IMR-90 (cell line): ENCODE results near the gene MRAP. TPM values are rescaled to one million over a fixed set of nuclear protein-coding genes. Genes with fewer than 3 reads are reported as not detected.

Source experiments
- ATAC-seq: fragments of 200-7000 bp; cut with Tn5 transposase; 2 replicates; pipeline ENCODE4 v1.9.1; 2020; ENCODE audit warnings: low read depth, mild to moderate bottlenecking, moderate library complexity
- BruUV-seq: library from RNA; stranded (reverse); fragments of 400-500 nt; replicated peaks from 2 replicates; lab custom pipeline; 2021; lab: Mats Ljungman, UMichigan
- CTCF ChIA-PET: fragments of 300-600 bp; formaldehyde crosslinking; extraction: SDS; loops from one replicate; lab custom pipeline; 2021; ENCODE audit warnings: antibody characterized with exemption; lab: Yijun Ruan, JAX
- POLR2A ChIA-PET: fragments of 300-600 bp; sonication (Branson Sonifier 250); formaldehyde crosslinking; loops from one replicate; lab custom pipeline; 2022; ENCODE audit warnings: antibody characterized with exemption; ENCODE audit not compliant: unreplicated experiment; lab: Charles Lee
- DNase-seq: peaks from one replicate; pipeline ENCODE4 v3.0.0; 2013
- H2AFZ ChIP-seq: replicated peaks from 2 replicates; pipeline ENCODE3; 2013; ENCODE audit warnings: low read length, mild to moderate bottlenecking; ENCODE audit not compliant: poor library complexity
- H2AK5ac ChIP-seq: 2 replicates; pipeline ENCODE4 v1.6.1; 2013; ENCODE audit warnings: low read depth, low read length, inconsistent platforms
- H2AK9ac ChIP-seq: replicated peaks from 2 replicates; pipeline ENCODE3; 2013; ENCODE audit warnings: mild to moderate bottlenecking, low read depth, low read length, moderate library complexity; ENCODE audit not compliant: poor library complexity
- H2BK120ac ChIP-seq: 2 replicates; pipeline ENCODE4 v1.6.1; 2013; ENCODE audit warnings: low read depth, low read length, inconsistent platforms
- H2BK15ac ChIP-seq: 3 replicates; pipeline ENCODE4 v1.6.1; 2013; ENCODE audit warnings: low read depth, low read length, inconsistent platforms
- H2BK20ac ChIP-seq: 2 replicates; pipeline ENCODE4 v1.6.1; 2013; ENCODE audit warnings: low read depth, mild to moderate bottlenecking, inconsistent platforms, low read length, moderate library complexity
- H2BK5ac ChIP-seq: 2 replicates; pipeline ENCODE4 v1.6.1; 2013; ENCODE audit warnings: mild to moderate bottlenecking, low read depth, low read length, inconsistent platforms; ENCODE audit not compliant: poor library complexity, severe bottlenecking
- H3K14ac ChIP-seq: replicated peaks from 2 replicates; pipeline ENCODE4 v1.6.1; 2013; ENCODE audit warnings: low read depth, low read length, inconsistent platforms
- H3K18ac ChIP-seq: 2 replicates; pipeline ENCODE4 v1.6.1; 2013; ENCODE audit warnings: low read depth, low read length, control low read depth
- H3K23ac ChIP-seq: 2 replicates; pipeline ENCODE4 v1.6.1; 2013; ENCODE audit warnings: low read depth, low read length, inconsistent platforms
- H3K27ac ChIP-seq: 2 replicates; pipeline ENCODE4 v1.5.1; 2013; ENCODE audit warnings: mild to moderate bottlenecking, control low read depth, low read length; ENCODE audit not compliant: insufficient read depth
- H3K27me3 ChIP-seq: 2 replicates; pipeline ENCODE4 v1.6.1; 2013; ENCODE audit warnings: low read length; ENCODE audit not compliant: control insufficient read depth, insufficient read depth
- H3K36me3 ChIP-seq: 2 replicates; pipeline ENCODE4 v1.6.1; 2013; ENCODE audit warnings: low read length, mixed read lengths; ENCODE audit not compliant: control insufficient read depth, insufficient read depth
- H3K4ac ChIP-seq: 2 replicates; pipeline ENCODE4 v1.6.1; 2013; ENCODE audit warnings: low read depth, low read length, inconsistent platforms
- H3K4me1 ChIP-seq: 2 replicates; pipeline ENCODE4 v1.6.1; 2013; ENCODE audit warnings: low read length, mixed read lengths; ENCODE audit not compliant: control insufficient read depth, insufficient read depth
- H3K4me2 ChIP-seq: 2 replicates; pipeline ENCODE4 v1.6.1; 2013; ENCODE audit warnings: low read depth, mild to moderate bottlenecking, control low read depth, low read length, moderate library complexity
- H3K4me3 ChIP-seq: 2 replicates; pipeline ENCODE4 v1.5.1; 2013; ENCODE audit warnings: low read depth, mild to moderate bottlenecking, control low read depth, low read length, moderate library complexity; ENCODE audit not compliant: insufficient read depth
- H3K56ac ChIP-seq: 2 replicates; pipeline ENCODE4 v1.6.1; 2013; ENCODE audit warnings: low read length, inconsistent platforms; ENCODE audit not compliant: insufficient read depth; ENCODE audit errors: extremely low read depth
- H3K79me1 ChIP-seq, 2 experiments: 2 replicates each; pipeline ENCODE4 v1.6.1; 2013; ENCODE audit warnings: low read length in 2 of 2, inconsistent platforms in 1 of 2, low read depth in 1 of 2
- H3K9ac ChIP-seq: 2 replicates; pipeline ENCODE4 v1.6.1; 2013; ENCODE audit warnings: low read depth, low read length, control low read depth
- H3K9me1 ChIP-seq: 2 replicates; pipeline ENCODE4 v1.6.1; 2013; ENCODE audit warnings: low read length, inconsistent platforms; ENCODE audit not compliant: insufficient read depth
- H3K9me3 ChIP-seq: 2 replicates; pipeline ENCODE4 v1.6.1; 2013; ENCODE audit warnings: low read length; ENCODE audit not compliant: control insufficient read depth, insufficient read depth
- H4K20me1 ChIP-seq: 2 replicates; pipeline ENCODE4 v1.6.1; 2013; ENCODE audit warnings: low read length, inconsistent platforms; ENCODE audit not compliant: insufficient read depth
- H4K5ac ChIP-seq: 2 replicates; pipeline ENCODE4 v1.6.1; 2013; ENCODE audit warnings: mild to moderate bottlenecking, low read depth, low read length, control low read depth
- H4K8ac ChIP-seq, 2 experiments: 2 replicates each; pipeline ENCODE4 v1.6.1; 2013; ENCODE audit warnings: low read depth in 2 of 2, low read length in 2 of 2, control low read depth in 1 of 2, inconsistent platforms in 1 of 2
- H4K91ac ChIP-seq: 2 replicates; pipeline ENCODE4 v1.6.1; 2013; ENCODE audit warnings: low read depth, low read length, inconsistent platforms; ENCODE audit not compliant: insufficient read depth
- BHLHE40 ChIP-seq: fragments of 150-350 bp; IDR thresholded peaks from 2 replicates; pipeline ENCODE4 v1.6.1; 2016; ENCODE audit warnings: mild to moderate bottlenecking, low read depth, low read length
- CEBPB ChIP-seq: IDR thresholded peaks from 2 replicates; pipeline ENCODE4 v1.6.1; 2012; ENCODE audit warnings: low read depth, low read length, improper control_type of control experiment
- CHD1 ChIP-seq: IDR thresholded peaks from 2 replicates; pipeline ENCODE4 v1.6.1; 2012; ENCODE audit warnings: low read depth, low read length, improper control_type of control experiment
- FOS ChIP-seq: fragments of 150-350 bp; IDR thresholded peaks from 2 replicates; pipeline ENCODE4 v1.6.1; 2016; ENCODE audit warnings: low read depth, low read length
- MAFK ChIP-seq: IDR thresholded peaks from 2 replicates; pipeline ENCODE4 v1.6.1; 2012; ENCODE audit warnings: low read depth, low read length, improper control_type of control experiment
- MAZ ChIP-seq: IDR thresholded peaks from 2 replicates; pipeline ENCODE4 v1.6.1; 2012; ENCODE audit warnings: low read depth, mild to moderate bottlenecking, low read length, improper control_type of control experiment, moderate library complexity, borderline replicate concordance
- MXI1 ChIP-seq: IDR thresholded peaks from 2 replicates; pipeline ENCODE4 v1.6.1; 2012; ENCODE audit warnings: low read depth, mild to moderate bottlenecking, low read length, moderate library complexity, borderline replicate concordance
- NFE2L2 ChIP-seq: fragments of 150-350 bp; IDR thresholded peaks from 2 replicates; pipeline ENCODE4 v1.6.1; 2016; ENCODE audit warnings: low read depth, mild to moderate bottlenecking, low read length
- POLR2A ChIP-seq: IDR thresholded peaks from 2 replicates; pipeline ENCODE4 v1.6.1; 2012; ENCODE audit warnings: mild to moderate bottlenecking, low read depth, low read length
- RAD21 ChIP-seq: IDR thresholded peaks from 2 replicates; pipeline ENCODE4 v1.6.1; 2012; ENCODE audit warnings: low read length, improper control_type of control experiment
- RCOR1 ChIP-seq: IDR thresholded peaks from 2 replicates; pipeline ENCODE4 v1.6.1; 2012; ENCODE audit warnings: mild to moderate bottlenecking, low read length, improper control_type of control experiment; ENCODE audit not compliant: insufficient replicate concordance
- RFX5 ChIP-seq: IDR thresholded peaks from 2 replicates; pipeline ENCODE4 v1.8.0; 2012; ENCODE audit warnings: low read depth, mild to moderate bottlenecking, low read length, moderate library complexity
- SMC3 ChIP-seq: fragments of 150-350 bp; IDR thresholded peaks from 2 replicates; pipeline ENCODE4 v1.6.1; 2016; ENCODE audit warnings: low read depth, mild to moderate bottlenecking, antibody characterized with exemption, low read length, moderate library complexity
- WGBS, 2 experiments: methylation state at CpG; one replicate each; pipeline versions ENCODE4 v1.1.5 to v1.1.7; 2013; ENCODE audit warnings: missing lambda C conversion rate in 2 of 2; ENCODE audit not compliant: insufficient read length in 1 of 2; ENCODE audit errors: extremely low coverage in 2 of 2; 5-methylcytosine and 5-hydroxymethylcytosine counted together
- dilution Hi-C: fragments of 300-500 bp; cut with HindIII; formaldehyde crosslinking; loops from one replicate; pipeline ENCODE4 v1.14.3; 2018; ENCODE audit warnings: low sequenced_read_pairs; ENCODE audit not compliant: unreplicated experiment
- in situ Hi-C: fragments of 300-500 bp; cut with MboI; formaldehyde crosslinking; loops from 3 replicates; pipeline ENCODE4 v1.14.3; 2019; ENCODE audit warnings: low sequenced_read_pairs, inconsistent platforms, mixed read lengths
- intact Hi-C: fragments of 100-400 bp; cut with micrococcal nuclease; formaldehyde crosslinking; loops from 2 replicates; pipeline ENCODE4 v1.10.0; 2022
- polyA plus RNA-seq, 3 experiments: library from polyadenylated mRNA; depleted of rRNA; stranded (reverse); fragments of >200 nt; gene quantifications; 2 replicates each; pipeline ENCODE4 v1.2.3, GENCODE V29; 2012; ENCODE audit warnings: low replicate concordance in 1 of 3
- total RNA-seq: library from RNA; depleted of rRNA; stranded (reverse); fragments of >200 nt; gene quantifications from 2 replicates; pipeline ENCODE4 v1.2.3, GENCODE V29; 2012
- TF ChIP-seq, protein P1 (sequence below): conservative IDR thresholded peaks from 2 replicates; pipeline ENCODE4 v1.5.1; 2012; ENCODE audit warnings: mild to moderate bottlenecking, low read depth, low read length, improper control_type of control experiment
- TF ChIP-seq, protein P2 (sequence below): fragments of 150-350 bp; IDR thresholded peaks from 2 replicates; pipeline ENCODE4 v1.6.1; 2016; ENCODE audit warnings: low read depth, mild to moderate bottlenecking, low read length, moderate library complexity, borderline replicate concordance
- TF ChIP-seq, protein P3 (sequence below): fragments of 150-350 bp; IDR thresholded peaks from 2 replicates; pipeline ENCODE4 v1.6.1; 2017; ENCODE audit warnings: mild to moderate bottlenecking, antibody characterized with exemption, low read length, low read depth

Gene MRAP
- total and polyA plus RNA-seq, 2 of the 4 experiments (the other 2 are of a cell fraction) = not detected

DNA sequence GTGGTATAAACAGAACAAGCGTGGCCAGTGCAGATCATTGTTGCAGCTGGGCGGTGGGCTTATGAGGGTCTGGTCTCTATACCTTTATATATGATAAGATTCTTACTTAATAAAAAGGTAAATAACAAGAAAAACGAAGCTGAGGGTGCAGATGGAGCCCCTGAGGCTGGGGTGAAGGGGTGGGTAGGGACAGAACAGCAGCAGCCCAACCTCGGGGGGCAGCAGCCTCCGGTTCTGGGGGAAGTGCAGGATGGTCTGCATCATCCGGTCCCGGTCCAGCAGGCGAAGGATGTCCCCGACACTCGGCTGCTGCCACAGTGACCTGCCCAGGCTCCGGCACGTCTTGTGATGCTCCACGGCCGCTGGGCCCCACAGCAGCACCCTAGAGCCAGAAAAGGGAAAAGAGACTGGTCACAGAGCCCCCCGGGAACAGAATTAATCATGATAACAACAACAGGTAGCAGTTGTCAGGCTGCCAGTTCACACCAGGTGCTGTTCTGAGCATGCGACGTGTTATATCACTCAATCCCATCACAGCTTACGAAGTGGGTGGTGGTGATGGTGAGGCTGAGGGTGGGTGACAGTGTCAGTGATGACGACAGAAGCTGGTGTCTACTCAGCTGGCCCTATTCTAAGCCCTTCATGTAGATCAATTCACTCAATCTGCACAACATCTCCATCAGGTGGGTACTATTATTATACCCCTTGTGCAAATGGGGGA is 35.5 kb downstream of the MRAP start:
- Histone ChIP-seq H3K4me2 (no peak overlapping the region), H2AFZ (no peak overlapping the region), H4K20me1 (no peaks in the 10 kb centered on the region), H3K23ac (no peak overlapping the region), H4K91ac (no peak overlapping the region), H3K56ac (no peak overlapping the region), H3K4ac (no peak overlapping the region), H4K8ac (no peak overlapping the region), H3K4me3 (no peak overlapping the region), H4K5ac (no peak overlapping the region), H2BK5ac (no peak overlapping the region), H3K14ac (no peak overlapping the region), H3K18ac (no peak overlapping the region), H3K36me3 (peaks cover 57% of the 10 kb centered on the region), H2BK120ac (no peak overlapping the region), H3K79me1 (peaks cover 2 to 15% of the 10 kb centered on the region in 2 experiments; a peak in 3 of 4 replicates), H2BK15ac (no peak overlapping the region), H3K27ac (no peak overlapping the region), H3K9ac (no peak overlapping the region), H2AK5ac (no peak overlapping the region), H3K27me3 (no peaks in the 10 kb centered on the region), H3K9me1 (peaks cover 8% of the 10 kb centered on the region), H2AK9ac (no peak overlapping the region), H3K9me3 (no peaks in the 10 kb centered on the region), H3K4me1 (0 out of 2 replicates have a peak, but pooled peaks cover 1% of the 10 kb centered on the region), H2BK20ac (no peak overlapping the region)
- ATAC-seq (no peak), DNase-seq (no peak)
- no peak for TF ChIP-seq NFE2L2
- TF ChIP-seq RFX5 = no peak
- TF ChIP-seq MXI1 = no peak
- TF ChIP-seq RAD21 = no peak
- TF ChIP-seq, protein P1, sequence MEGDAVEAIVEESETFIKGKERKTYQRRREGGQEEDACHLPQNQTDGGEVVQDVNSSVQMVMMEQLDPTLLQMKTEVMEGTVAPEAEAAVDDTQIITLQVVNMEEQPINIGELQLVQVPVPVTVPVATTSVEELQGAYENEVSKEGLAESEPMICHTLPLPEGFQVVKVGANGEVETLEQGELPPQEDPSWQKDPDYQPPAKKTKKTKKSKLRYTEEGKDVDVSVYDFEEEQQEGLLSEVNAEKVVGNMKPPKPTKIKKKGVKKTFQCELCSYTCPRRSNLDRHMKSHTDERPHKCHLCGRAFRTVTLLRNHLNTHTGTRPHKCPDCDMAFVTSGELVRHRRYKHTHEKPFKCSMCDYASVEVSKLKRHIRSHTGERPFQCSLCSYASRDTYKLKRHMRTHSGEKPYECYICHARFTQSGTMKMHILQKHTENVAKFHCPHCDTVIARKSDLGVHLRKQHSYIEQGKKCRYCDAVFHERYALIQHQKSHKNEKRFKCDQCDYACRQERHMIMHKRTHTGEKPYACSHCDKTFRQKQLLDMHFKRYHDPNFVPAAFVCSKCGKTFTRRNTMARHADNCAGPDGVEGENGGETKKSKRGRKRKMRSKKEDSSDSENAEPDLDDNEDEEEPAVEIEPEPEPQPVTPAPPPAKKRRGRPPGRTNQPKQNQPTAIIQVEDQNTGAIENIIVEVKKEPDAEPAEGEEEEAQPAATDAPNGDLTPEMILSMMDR = no peak
- no peak for TF ChIP-seq SMC3
- no peak for TF ChIP-seq BHLHE40
- no peak for TF ChIP-seq CEBPB
- no peak for TF ChIP-seq CHD1
- TF ChIP-seq MAFK = no peak
- no peak for TF ChIP-seq FOS
- TF ChIP-seq, protein P2, sequence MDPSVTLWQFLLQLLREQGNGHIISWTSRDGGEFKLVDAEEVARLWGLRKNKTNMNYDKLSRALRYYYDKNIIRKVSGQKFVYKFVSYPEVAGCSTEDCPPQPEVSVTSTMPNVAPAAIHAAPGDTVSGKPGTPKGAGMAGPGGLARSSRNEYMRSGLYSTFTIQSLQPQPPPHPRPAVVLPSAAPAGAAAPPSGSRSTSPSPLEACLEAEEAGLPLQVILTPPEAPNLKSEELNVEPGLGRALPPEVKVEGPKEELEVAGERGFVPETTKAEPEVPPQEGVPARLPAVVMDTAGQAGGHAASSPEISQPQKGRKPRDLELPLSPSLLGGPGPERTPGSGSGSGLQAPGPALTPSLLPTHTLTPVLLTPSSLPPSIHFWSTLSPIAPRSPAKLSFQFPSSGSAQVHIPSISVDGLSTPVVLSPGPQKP = no peak
- TF ChIP-seq, protein P3, sequence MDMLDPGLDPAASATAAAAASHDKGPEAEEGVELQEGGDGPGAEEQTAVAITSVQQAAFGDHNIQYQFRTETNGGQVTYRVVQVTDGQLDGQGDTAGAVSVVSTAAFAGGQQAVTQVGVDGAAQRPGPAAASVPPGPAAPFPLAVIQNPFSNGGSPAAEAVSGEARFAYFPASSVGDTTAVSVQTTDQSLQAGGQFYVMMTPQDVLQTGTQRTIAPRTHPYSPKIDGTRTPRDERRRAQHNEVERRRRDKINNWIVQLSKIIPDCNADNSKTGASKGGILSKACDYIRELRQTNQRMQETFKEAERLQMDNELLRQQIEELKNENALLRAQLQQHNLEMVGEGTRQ = no peak
- no peak for TF ChIP-seq RCOR1
- TF ChIP-seq MAZ = no peak
- no peak for TF ChIP-seq POLR2A
- ChIA-PET CTCF (no interaction called here), POLR2A (no interaction called here)
- dilution Hi-C loops = no loop called here
- in situ Hi-C loops = no loop called here
- WGBS, 2 experiments = 100% methylated on average over 5 of the region's 19 CpGs; no CpG with 5 or more reads in 1 of the 2 experiments
- no TSS peak for BruUV-seq
- intact Hi-C loops = no loop called here
